Upper lobe of right lung (tissue), 1 donor: ENCODE results near the gene TMED1. TPM values are rescaled to one million over a fixed set of nuclear protein-coding genes. Genes with fewer than 3 reads are reported as not detected.

Experiments
- ATAC-seq: fragments of 200-7000 bp; cut with Tn5 transposase; one replicate; pipeline ENCODE4 v1.9.1; 2020; ENCODE audit warnings: mild to moderate bottlenecking, moderate library complexity
- DNase-seq: peaks from one replicate; pipeline ENCODE4 v3.0.0-alpha.2; 2020
- H3K27ac ChIP-seq: fragments of 200-600 bp; one replicate; pipeline ENCODE4 v1.8.0; 2022
- H3K27me3 ChIP-seq: fragments of 200-600 bp; one replicate; pipeline ENCODE4 v1.8.0; 2022; ENCODE audit warnings: mild to moderate bottlenecking
- H3K36me3 ChIP-seq: fragments of 200-600 bp; one replicate; pipeline ENCODE4 v1.8.0; 2022
- H3K4me1 ChIP-seq: fragments of 200-600 bp; one replicate; pipeline ENCODE4 v1.8.0; 2022
- H3K4me3 ChIP-seq: fragments of 200-600 bp; one replicate; pipeline ENCODE4 v1.8.0; 2022; ENCODE audit warnings: mild to moderate bottlenecking
- H3K9me3 ChIP-seq: fragments of 200-600 bp; one replicate; pipeline ENCODE4 v1.8.0; 2022
- intact Hi-C: fragments of 100-400 bp; cut with DNase I; formaldehyde crosslinking; loops from one replicate; pipeline ENCODE4 v1.11.0; 2022
- total RNA-seq: library from RNA; stranded (reverse); fragmentation: NEBNext Ultra II Directional; extraction: Animal tissue kit (Norgen Biotek cat#: 25700); gene quantifications from one replicate; pipeline ENCODE4 v1.2.1, GENCODE V29; 2021
- TF ChIP-seq, protein P1 (sequence below): fragments of 200-600 bp; IDR thresholded peaks from one replicate; pipeline ENCODE4 v1.8.0; 2022; ENCODE audit warnings: antibody characterized with exemption
- donor health status: DM: no; HTN: yes; CAD: no; lungs with severe emphysema.

Gene TMED1
- total RNA-seq, 1 donor from 2014 or later, result 25.3 TPM

DNA sequence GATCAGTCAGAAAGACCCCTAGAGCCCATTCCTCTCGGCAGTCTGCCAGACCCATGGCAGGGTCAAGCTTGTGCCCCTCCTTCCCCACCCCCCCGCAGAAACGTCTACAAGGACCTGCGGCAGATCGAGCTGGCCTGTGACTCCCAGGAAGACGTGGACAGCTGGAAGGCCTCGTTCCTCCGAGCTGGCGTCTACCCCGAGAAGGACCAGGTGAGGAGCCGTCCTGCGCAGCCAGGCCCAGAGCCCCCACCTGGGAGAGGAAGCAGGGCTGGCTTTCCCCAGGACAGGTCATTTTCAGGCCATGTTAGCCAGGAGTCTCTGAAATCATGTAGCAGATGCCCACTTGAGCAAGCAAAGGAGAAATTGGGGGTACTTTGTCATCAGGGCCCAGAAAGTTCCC lies 12.3 kb downstream of the TMED1 start:
- Histone ChIP-seq H3K27me3 (no peaks in the 10 kb centered on the region), H3K9me3 (no peaks in the 10 kb centered on the region), H3K27ac (no peak overlapping the region), H3K4me3 (no peak overlapping the region), H3K36me3 (peaks cover 96% of the 10 kb centered on the region), H3K4me1 (no peaks in the 10 kb centered on the region)
- intact Hi-C loops, result no loop called here
- TF ChIP-seq, protein P1, sequence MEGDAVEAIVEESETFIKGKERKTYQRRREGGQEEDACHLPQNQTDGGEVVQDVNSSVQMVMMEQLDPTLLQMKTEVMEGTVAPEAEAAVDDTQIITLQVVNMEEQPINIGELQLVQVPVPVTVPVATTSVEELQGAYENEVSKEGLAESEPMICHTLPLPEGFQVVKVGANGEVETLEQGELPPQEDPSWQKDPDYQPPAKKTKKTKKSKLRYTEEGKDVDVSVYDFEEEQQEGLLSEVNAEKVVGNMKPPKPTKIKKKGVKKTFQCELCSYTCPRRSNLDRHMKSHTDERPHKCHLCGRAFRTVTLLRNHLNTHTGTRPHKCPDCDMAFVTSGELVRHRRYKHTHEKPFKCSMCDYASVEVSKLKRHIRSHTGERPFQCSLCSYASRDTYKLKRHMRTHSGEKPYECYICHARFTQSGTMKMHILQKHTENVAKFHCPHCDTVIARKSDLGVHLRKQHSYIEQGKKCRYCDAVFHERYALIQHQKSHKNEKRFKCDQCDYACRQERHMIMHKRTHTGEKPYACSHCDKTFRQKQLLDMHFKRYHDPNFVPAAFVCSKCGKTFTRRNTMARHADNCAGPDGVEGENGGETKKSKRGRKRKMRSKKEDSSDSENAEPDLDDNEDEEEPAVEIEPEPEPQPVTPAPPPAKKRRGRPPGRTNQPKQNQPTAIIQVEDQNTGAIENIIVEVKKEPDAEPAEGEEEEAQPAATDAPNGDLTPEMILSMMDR, result no peak
- no peak for DNase-seq
- no peak for ATAC-seq

DNA sequence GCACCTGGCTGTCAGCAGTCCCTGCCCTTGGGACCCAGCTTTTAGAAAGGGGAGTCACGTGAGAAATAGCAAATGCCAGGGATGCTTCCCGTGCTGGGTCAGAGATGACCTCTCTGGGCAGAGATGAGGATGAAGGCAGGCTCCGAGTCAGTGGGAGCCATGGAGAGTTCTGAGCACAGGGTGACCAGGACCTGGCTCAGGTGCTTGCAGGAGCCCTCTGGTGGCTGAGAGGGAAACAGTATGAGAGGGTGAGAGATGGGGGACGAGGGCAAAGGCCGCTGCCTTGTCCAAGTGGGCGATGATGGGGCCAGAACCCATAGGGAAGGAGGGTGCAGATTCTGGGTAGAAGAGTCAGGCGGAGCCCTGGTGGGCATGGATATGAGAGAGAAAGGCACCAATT lies 15.8 kb downstream of the TMED1 start:
- intact Hi-C loops, result no loop called here
- ATAC-seq, result peak; percentile 6
- Histone ChIP-seq H3K36me3 (peaks cover 77% of the 10 kb centered on the region), H3K4me3 (no peak overlapping the region), H3K27ac (no peak overlapping the region), H3K27me3 (no peaks in the 10 kb centered on the region), H3K9me3 (no peaks in the 10 kb centered on the region), H3K4me1 (no peaks in the 10 kb centered on the region)
- no peak for DNase-seq
- TF ChIP-seq, protein P1, result no peak

DNA sequence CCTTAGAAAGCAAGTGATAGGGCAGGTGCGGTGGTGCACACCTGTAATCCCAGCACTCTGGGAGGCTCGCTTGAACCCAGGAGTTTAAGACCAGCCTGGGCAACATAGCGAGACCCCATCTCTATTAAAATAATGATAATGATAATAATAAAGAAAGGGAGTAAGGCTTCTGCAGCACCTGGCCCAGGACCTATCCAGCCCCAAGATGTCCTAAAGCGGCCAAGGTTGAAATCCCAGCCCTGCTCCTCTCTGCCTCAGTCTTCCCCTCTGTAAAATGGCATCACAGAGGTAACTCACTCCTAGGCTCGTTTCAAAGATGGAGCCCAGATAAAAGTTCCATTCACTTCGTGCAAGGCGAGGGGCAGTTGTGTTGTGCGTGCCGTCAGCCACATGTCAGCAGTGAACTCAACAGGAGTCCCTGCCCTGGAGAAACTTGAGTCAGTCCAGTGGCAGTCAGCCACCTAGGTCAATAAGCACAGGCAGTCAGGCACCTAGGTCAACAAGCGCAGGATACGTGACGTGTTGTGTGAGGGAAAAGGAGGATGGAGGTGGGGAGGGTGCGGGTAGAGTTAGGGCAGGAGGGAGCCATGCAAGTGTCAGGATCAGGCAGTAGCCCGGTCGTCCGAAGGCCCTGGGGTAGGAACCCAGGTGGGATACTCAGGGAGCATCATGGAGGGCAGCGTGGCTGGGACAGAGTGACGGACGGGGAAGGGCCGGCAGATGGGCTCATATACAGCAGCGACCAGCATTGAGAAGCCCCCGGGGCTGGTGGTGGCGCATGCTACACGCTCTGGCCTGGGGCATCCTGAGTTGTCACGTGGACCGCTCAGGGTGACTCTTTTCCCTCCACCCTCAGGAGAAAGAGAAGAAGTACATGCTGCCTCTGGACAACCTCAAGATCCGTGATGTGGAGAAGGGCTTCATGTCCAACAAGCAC lies 16.6 kb downstream of the TMED1 start:
- intact Hi-C loops, result no loop called here
- peaks cover 76% of the 10 kb centered on the region for H3K36me3 ChIP-seq

DNA sequence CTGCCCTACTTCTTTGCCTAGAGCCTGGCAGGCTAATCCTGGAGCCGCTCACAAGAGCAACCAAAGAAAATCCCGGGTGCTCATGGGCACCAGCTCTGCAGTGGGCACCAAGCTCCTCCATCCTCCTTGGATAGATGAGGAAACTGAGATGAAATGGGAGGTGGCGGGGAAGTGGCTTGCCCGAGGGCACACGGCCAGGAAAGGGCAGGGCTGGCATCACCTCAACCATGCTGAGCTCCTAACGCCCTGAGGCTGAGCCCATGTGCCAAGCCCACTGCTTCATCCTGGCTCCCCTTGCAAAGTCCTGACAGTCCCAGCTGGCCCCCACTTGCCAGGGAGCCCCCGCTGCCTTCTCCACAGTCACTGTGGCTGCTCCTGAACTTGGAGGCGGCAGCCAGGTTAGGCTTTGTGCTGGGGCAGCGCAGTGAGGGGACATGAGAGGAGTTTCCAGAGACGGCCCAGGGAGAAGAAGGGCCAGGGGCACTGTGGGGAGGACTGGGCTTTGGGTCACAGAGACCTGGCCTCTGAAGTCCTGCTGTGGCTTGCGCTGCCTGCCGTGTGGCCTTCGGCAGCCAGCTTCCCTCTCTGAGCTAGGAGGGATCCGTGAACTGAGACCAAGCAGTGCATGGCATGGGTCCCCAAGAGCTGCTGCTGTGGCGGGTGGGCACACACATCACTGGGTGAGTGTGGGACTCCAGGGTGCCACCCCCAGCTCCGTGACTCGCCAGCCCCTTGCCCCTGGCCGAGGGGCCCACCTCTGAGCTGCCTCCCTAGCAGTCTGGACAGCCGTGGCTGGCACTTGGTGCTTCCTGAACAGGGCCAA lies 17.5 kb downstream of the TMED1 start:
- Histone ChIP-seq H3K36me3 (peaks cover 76% of the 10 kb centered on the region), H3K9me3 (no peaks in the 10 kb centered on the region), H3K4me3 (no peak overlapping the region), H3K4me1 (no peaks in the 10 kb centered on the region), H3K27me3 (no peaks in the 10 kb centered on the region), H3K27ac (peak overlapping the region; percentile 60)
- ATAC-seq, result no peak
- intact Hi-C loops, result no loop called here
- TF ChIP-seq, protein P1, result no peak
- no peak for DNase-seq

More for the DNA sequence above, 16.6 kb downstream of the TMED1 start:
- H3K4me1 ChIP-seq, result no peaks in the 10 kb centered on the region
- no peaks in the 10 kb centered on the region for H3K27me3 ChIP-seq
- TF ChIP-seq, protein P1, result no peak
- no peaks in the 10 kb centered on the region for H3K9me3 ChIP-seq
- DNase-seq, result no peak
- no peak overlapping the region for H3K4me3 ChIP-seq
- ATAC-seq, result no peak
- H3K27ac ChIP-seq, result no peak overlapping the region

DNA sequence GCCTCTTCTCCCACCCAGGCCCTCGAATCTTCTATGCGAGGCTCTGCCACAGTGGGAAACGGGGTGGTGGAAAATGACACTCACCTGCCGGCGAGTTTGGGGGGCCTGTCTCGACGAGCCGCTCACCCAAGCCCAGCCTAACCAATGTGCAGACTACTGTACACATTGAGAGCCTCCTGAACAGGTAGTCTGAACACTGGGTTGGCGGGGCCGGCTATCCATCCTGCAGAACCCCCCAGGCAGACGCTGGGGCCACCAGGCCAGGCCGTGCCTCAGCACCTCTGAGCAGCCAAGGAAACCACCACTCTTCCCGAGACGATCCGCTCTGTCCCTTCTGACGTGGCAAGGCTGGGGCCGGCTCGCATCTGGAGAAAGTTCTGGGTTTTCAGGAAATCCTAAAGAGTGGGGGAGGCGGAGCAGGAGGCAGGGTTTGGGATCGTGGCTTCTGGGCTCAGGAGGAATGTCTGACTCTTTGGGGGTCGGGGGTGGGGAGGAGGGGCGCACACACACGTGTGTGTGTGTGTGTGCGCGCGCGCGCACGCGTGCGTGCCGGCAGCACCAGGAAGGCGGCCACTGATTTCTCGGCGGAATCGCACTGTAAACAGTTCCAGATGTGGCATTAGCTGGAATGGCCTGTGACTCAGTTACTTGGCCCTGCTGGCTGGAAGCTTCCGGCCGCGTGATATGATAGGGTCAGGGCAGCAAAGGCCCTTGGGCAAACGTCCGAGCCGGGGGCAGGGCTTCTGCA lies 18.5 kb downstream of the TMED1 start:
- no peaks in the 10 kb centered on the region for H3K27me3 ChIP-seq
- TF ChIP-seq, protein P1, result no peak
- peak overlapping the region; percentile 60 for H3K27ac ChIP-seq
- peak overlapping the region; percentile 40 for H3K4me3 ChIP-seq
- DNase-seq (no peak), ATAC-seq (no peak)
- H3K9me3 ChIP-seq, result no peaks in the 10 kb centered on the region
- H3K36me3 ChIP-seq, result peaks cover 78% of the 10 kb centered on the region
- H3K4me1 ChIP-seq, result peaks cover 10% of the 10 kb centered on the region
- intact Hi-C loops, result no loop called here
